ENCODE measurements around the gene ZNF211. TPM values are rescaled to one million over a fixed set of nuclear protein-coding genes. Genes with fewer than 3 reads are reported as not detected.
A peak's percentile ranks its signal among the peaks of the same experiment; 100 is the strongest.

Gene ZNF211
- total RNA-seq, 1 donor from 2014 or later: 19.0 TPM

GRCh38 chr19:57656346-57656745, 23.4 kb downstream of the ZNF211 start:
- no peak for DNase-seq

GRCh38 chr19:57664269-57665127, 31.5 kb downstream of the ZNF211 start:
- DNase-seq: peak; percentile 72

GRCh38 chr19:57665261-57665806, 32.4 kb downstream of the ZNF211 start:
- peak; percentile 12 for DNase-seq

- no peak for DNase-seq
These were observed 34.3 kb downstream of the ZNF211 start for GRCh38 chr19:57667228-57667627.

GRCh38 chr19:57668635-57669034, 35.7 kb downstream of the ZNF211 start, which contains the start of gene ZSCAN4:
Gene ZSCAN4 (plus strand): TSS chr19:57668935. CDS start chr19:57676146, 7,211 bp downstream.
- DNase-seq: no peak

- DNase-seq: no peak
These were observed 38.3 kb downstream of the ZNF211 start for GRCh38 chr19:57671124-57671895.

GRCh38 chr19:57672466-57672865, 39.5 kb downstream of the ZNF211 start:
- DNase-seq: no peak

GRCh38 chr19:57675881-57676280, 42.9 kb downstream of the ZNF211 start:
- DNase-seq: no peak

- no peak for DNase-seq
These were observed 49.3 kb downstream of the ZNF211 start for GRCh38 chr19:57682226-57682766.

- DNase-seq: no peak
These were observed 53.8 kb downstream of the ZNF211 start for GRCh38 chr19:57686727-57687126.

GRCh38 chr19:57687363-57688010, 54.5 kb downstream of the ZNF211 start:
- DNase-seq: no peak

- no peak for DNase-seq
These were observed 55.2 kb downstream of the ZNF211 start for GRCh38 chr19:57688011-57688763.

- DNase-seq: no peak
These were observed 56.8 kb downstream of the ZNF211 start for GRCh38 chr19:57689750-57690149.

Other genes starting within 250 kb of the ZNF211 start
- 43.4 TPM for gene ZNF548, start 243.3 kb upstream of the ZNF211 start, total RNA-seq
- gene ZNF17, start 222.0 kb upstream of the ZNF211 start, total RNA-seq: 22.5 TPM
- 15.8 TPM for gene ZNF749, start 197.8 kb upstream of the ZNF211 start, total RNA-seq
- 1.2 TPM for gene VN1R1, start 176.0 kb upstream of the ZNF211 start, total RNA-seq
- 25.2 TPM for gene ZNF772, start 155.6 kb upstream of the ZNF211 start, total RNA-seq
- 12.0 TPM for gene ZNF419, start 145.4 kb upstream of the ZNF211 start, total RNA-seq
- 34.7 TPM for gene ZNF773, start 133.2 kb upstream of the ZNF211 start, total RNA-seq
- gene ZNF549, start 105.8 kb upstream of the ZNF211 start, total RNA-seq: 9.3 TPM
- 15.1 TPM for gene ZNF550, start 73.3 kb upstream of the ZNF211 start, total RNA-seq
- 5.4 TPM for gene ZNF416, start 54.3 kb upstream of the ZNF211 start, total RNA-seq
- gene ZIK1, start 49.0 kb upstream of the ZNF211 start, total RNA-seq: 11.2 TPM
- gene ZNF530, start 33.3 kb upstream of the ZNF211 start, total RNA-seq: 5.1 TPM
- 23.3 TPM for gene ZNF134, start 18.9 kb upstream of the ZNF211 start, total RNA-seq
- not detected for gene ZSCAN4, start 35.8 kb downstream of the ZNF211 start, total RNA-seq
- gene ZNF551, start 48.8 kb downstream of the ZNF211 start, total RNA-seq: 18.9 TPM
- gene ZNF154, start 76.0 kb downstream of the ZNF211 start, total RNA-seq: 13.1 TPM
- gene ZNF671, start 94.5 kb downstream of the ZNF211 start, total RNA-seq: 8.4 TPM
- 22.4 TPM for gene ZNF776, start 113.6 kb downstream of the ZNF211 start, total RNA-seq
- 29.4 TPM for gene ZNF586, start 136.5 kb downstream of the ZNF211 start, total RNA-seq
- gene ZNF552, start 181.7 kb downstream of the ZNF211 start, total RNA-seq: 5.7 TPM
- 14.5 TPM for gene ZNF587B, start 197.1 kb downstream of the ZNF211 start, total RNA-seq
- gene ZNF587, start 216.7 kb downstream of the ZNF211 start, total RNA-seq: 25.0 TPM

All from tongue (tissue), 2 donors.